ENCODE results near the gene ZNF280B.
"Not testable (repeated sequence)": the region's sequence is repeated elsewhere in the genome, so short reads cannot be mapped to it uniquely, and the experiment has no call there.

GRCh38 chr22:22491589-22491988, 17.0 kb downstream of the ZNF280B start:
- TF ChIP-seq CTCF (IDR thresholded peaks at IDR 0.05 in 4 of 5, conservative IDR thresholded peaks at IDR 0.05 in 1 of 5); POLR2A (IDR thresholded peaks at IDR 0.05): not testable (repeated sequence)
